H1 (cell line): ENCODE measurements around the gene RALGAPB. TPM values are rescaled to one million over a fixed set of nuclear protein-coding genes. Genes with fewer than 3 reads are reported as not detected.

Experiments used
- CTCF ChIA-PET: fragments of 300-600 bp; sonication (Branson Sonifier 250); formaldehyde crosslinking; loops from one replicate; lab custom pipeline; 2021; ENCODE audit not compliant: partially characterized antibody; lab: Charles Lee
- POLR2A ChIA-PET: fragments of 300-600 bp; sonication (Branson Sonifier 250); formaldehyde crosslinking; loops from one replicate; lab custom pipeline; 2021; ENCODE audit warnings: inconsistent platforms; ENCODE audit not compliant: partially characterized antibody; lab: Charles Lee
- DNase-seq, 2 experiments: peaks; one replicate each; pipeline versions ENCODE4 v3.0.0 to v3.0.0-alpha.2; 2010 to 2022; ENCODE audit warnings: low spot score in 2 of 2, low read depth in 1 of 2, mixed read lengths in 1 of 2
- FAIRE-seq: peaks from 2 replicates; lab custom pipeline; 2011; peaks lifted over from hg19 to GRCh38; lab: Jason Lieb, UNC
- H2AFZ ChIP-seq: 2 replicates; pipeline ENCODE4 v1.8.1; 2012; ENCODE audit warnings: low read length, inconsistent platforms
- H2AK5ac ChIP-seq: 2 replicates; pipeline ENCODE4 v1.6.1; 2013; ENCODE audit warnings: low read depth, low read length
- H2BK120ac ChIP-seq: replicated peaks from 2 replicates; pipeline ENCODE3; 2013; ENCODE audit warnings: low read depth, low read length, inconsistent platforms
- H2BK12ac ChIP-seq: 2 replicates; pipeline ENCODE4 v1.6.1; 2013; ENCODE audit warnings: low read depth, low read length
- H2BK15ac ChIP-seq: 2 replicates; pipeline ENCODE4 v1.6.1; 2013; ENCODE audit warnings: low read length
- H2BK20ac ChIP-seq: 2 replicates; pipeline ENCODE4 v1.6.1; 2013; ENCODE audit warnings: low read length
- H2BK5ac ChIP-seq: 2 replicates; pipeline ENCODE4 v1.6.1; 2013; ENCODE audit warnings: low read depth, low read length
- H3K14ac ChIP-seq: 2 replicates; pipeline ENCODE4 v1.6.1; 2013; ENCODE audit warnings: inconsistent platforms; ENCODE audit not compliant: insufficient read length
- H3K18ac ChIP-seq: 2 replicates; pipeline ENCODE4 v1.6.1; 2013; ENCODE audit warnings: low read length; ENCODE audit errors: extremely low read depth
- H3K23ac ChIP-seq: 2 replicates; pipeline ENCODE4 v1.6.1; 2013; ENCODE audit warnings: inconsistent platforms; ENCODE audit not compliant: insufficient read length
- H3K23me2 ChIP-seq: 2 replicates; pipeline ENCODE4 v1.6.1; 2013; ENCODE audit warnings: low read depth, low read length
- H3K27ac ChIP-seq: 2 replicates; pipeline ENCODE4 v1.6.1; 2011; ENCODE audit warnings: low read depth, low read length, inconsistent platforms
- H3K27me3 ChIP-seq, 4 experiments: replicated peaks in 1 of 4; 1 replicate in 1 of 4; 2 replicates in 3 of 4; pipeline versions ENCODE4 v1.6.1 to v1.8.1; 2011 to 2013; ENCODE audit warnings: low read length in 3 of 4, mild to moderate bottlenecking in 3 of 4, inconsistent platforms in 2 of 4, mixed read lengths in 2 of 4, moderate library complexity in 1 of 4; ENCODE audit not compliant: control insufficient read depth in 3 of 4, insufficient read depth in 3 of 4; ENCODE audit errors: extremely low read depth in 1 of 4
- H3K36me3 ChIP-seq, 4 experiments: 2 replicates each; pipeline versions ENCODE4 v1.6.1 to v1.8.1; 2011 to 2013; ENCODE audit warnings: mild to moderate bottlenecking in 4 of 4, low read length in 3 of 4, moderate library complexity in 2 of 4, control low read depth in 1 of 4, inconsistent platforms in 1 of 4; ENCODE audit not compliant: insufficient read depth in 4 of 4, control insufficient read depth in 2 of 4
- H3K4ac ChIP-seq: replicated peaks from 2 replicates; pipeline ENCODE3; 2013; ENCODE audit warnings: low read length, low read depth, mixed read lengths, inconsistent platforms; ENCODE audit not compliant: insufficient read length
- H3K4me1 ChIP-seq, 4 experiments: replicated peaks in 1 of 4; 1 replicate in 1 of 4; 2 replicates in 3 of 4; pipeline versions ENCODE4 v1.6.1 to v1.8.1; 2011 to 2013; ENCODE audit warnings: low read length in 3 of 4, inconsistent platforms in 2 of 4, mixed read lengths in 1 of 4; ENCODE audit not compliant: insufficient read depth in 4 of 4, control insufficient read depth in 3 of 4
- H3K4me2 ChIP-seq, 2 experiments: 2 replicates each; pipeline versions ENCODE4 v1.6.1 to v1.8.1; 2011 to 2013; ENCODE audit warnings: low read depth in 2 of 2, low read length in 2 of 2, control low read depth in 1 of 2, inconsistent platforms in 1 of 2, mild to moderate bottlenecking in 1 of 2; ENCODE audit not compliant: insufficient read depth in 1 of 2
- H3K4me3 ChIP-seq, 4 experiments: fragments of 200-600, 300-600 bp in 1 of 4; sonication (generic), shearing (Covaris generic), sonication (Bioruptor Twin) in 1 of 4; 2 replicates each; pipeline versions ENCODE4 v1.5.1 to v1.8.1; 2011 to 2016; ENCODE audit warnings: low read length in 4 of 4, low read depth in 3 of 4, control low read depth in 2 of 4, inconsistent platforms in 2 of 4, mild to moderate bottlenecking in 2 of 4, mixed read lengths in 1 of 4, moderate library complexity in 1 of 4; ENCODE audit not compliant: insufficient read depth in 2 of 4; ENCODE audit errors: extremely low read depth in 1 of 4
- H3K56ac ChIP-seq: replicated peaks from 2 replicates; pipeline ENCODE3; 2013; ENCODE audit warnings: low read depth, mild to moderate bottlenecking, mixed read lengths, low read length, inconsistent platforms; ENCODE audit not compliant: insufficient read length
- H3K79me1 ChIP-seq: 2 replicates; pipeline ENCODE4 v1.6.1; 2013; ENCODE audit warnings: low read depth, low read length, control low read depth
- H3K79me2 ChIP-seq, 2 experiments: 2 replicates each; pipeline versions ENCODE4 v1.6.1 to v1.8.1; 2012 to 2013; ENCODE audit warnings: low read length in 2 of 2, mild to moderate bottlenecking in 2 of 2, inconsistent platforms in 1 of 2; ENCODE audit not compliant: insufficient read depth in 2 of 2, control insufficient read depth in 1 of 2
- H3K9ac ChIP-seq, 4 experiments: replicated peaks in 1 of 4; 1 replicate in 1 of 4; 2 replicates in 3 of 4; pipeline versions ENCODE4 v1.6.1 to v1.8.1; 2011 to 2013; ENCODE audit warnings: low read depth in 3 of 4, low read length in 3 of 4, control low read depth in 2 of 4, mild to moderate bottlenecking in 2 of 4, moderate library complexity in 2 of 4, inconsistent platforms in 1 of 4; ENCODE audit errors: extremely low read depth in 1 of 4
- H3K9me3 ChIP-seq, 2 experiments: 2 replicates each; pipeline versions ENCODE4 v1.6.1 to v1.8.1; 2012 to 2013; ENCODE audit warnings: mild to moderate bottlenecking in 2 of 2, moderate library complexity in 2 of 2, control low read depth in 1 of 2, inconsistent platforms in 1 of 2, low read depth in 1 of 2, low read length in 1 of 2, mixed read lengths in 1 of 2; ENCODE audit not compliant: insufficient read depth in 2 of 2
- H4K20me1 ChIP-seq, 2 experiments: replicated peaks in 1 of 2; 2 replicates each; pipeline versions ENCODE3 to v1.8.1; 2011 to 2013; ENCODE audit warnings: inconsistent platforms in 2 of 2, low read length in 2 of 2, mild to moderate bottlenecking in 1 of 2; ENCODE audit not compliant: insufficient read depth in 2 of 2, control insufficient read depth in 1 of 2
- H4K5ac ChIP-seq: 2 replicates; pipeline ENCODE4 v1.6.1; 2013; ENCODE audit warnings: low read length, low read depth, mixed read lengths, inconsistent platforms; ENCODE audit not compliant: insufficient read length
- H4K8ac ChIP-seq: 2 replicates; pipeline ENCODE4 v1.8.0; 2013; ENCODE audit warnings: mild to moderate bottlenecking, moderate library complexity, low read length, inconsistent platforms; ENCODE audit not compliant: insufficient read depth; ENCODE audit errors: extremely low read depth
- H4K91ac ChIP-seq: replicated peaks from 2 replicates; pipeline ENCODE3; 2013; ENCODE audit warnings: low read length, mixed read lengths, inconsistent platforms; ENCODE audit not compliant: insufficient read length
- BRCA1 ChIP-seq: IDR thresholded peaks from 2 replicates; pipeline ENCODE4 v1.6.1; 2012; ENCODE audit warnings: low read depth, low read length, improper control_type of control experiment
- CHD2 ChIP-seq: IDR thresholded peaks from 2 replicates; pipeline ENCODE4 v1.6.1; 2012; ENCODE audit warnings: low read length, improper control_type of control experiment
- CTCF ChIP-seq, 3 experiments: IDR thresholded peaks; 1 replicate in 2 of 3; 2 replicates in 1 of 3; pipeline versions ENCODE4 v1.5.1 to v1.6.1; 2011; ENCODE audit warnings: low read length in 3 of 3, mild to moderate bottlenecking in 3 of 3, inconsistent platforms in 2 of 3, low read depth in 1 of 3, moderate library complexity in 1 of 3; ENCODE audit not compliant: insufficient read depth in 1 of 3; ENCODE audit errors: control extremely low read depth in 1 of 3
- EP300 ChIP-seq, 2 experiments: IDR thresholded peaks; 1 replicate in 1 of 2; 2 replicates in 1 of 2; pipeline ENCODE4 v1.6.1; 2011 to 2012; ENCODE audit warnings: low read depth in 2 of 2, low read length in 2 of 2, mild to moderate bottlenecking in 2 of 2, borderline replicate concordance in 1 of 2, inconsistent platforms in 1 of 2, moderate library complexity in 1 of 2
- FOSL1 ChIP-seq: IDR thresholded peaks from 2 replicates; pipeline ENCODE4 v1.6.1; 2011; ENCODE audit warnings: mild to moderate bottlenecking, low read depth, low read length, moderate library complexity; ENCODE audit not compliant: insufficient read depth
- JUND ChIP-seq: IDR thresholded peaks from 2 replicates; pipeline ENCODE4 v1.6.1; 2011; ENCODE audit warnings: mild to moderate bottlenecking, improper control_type of control experiment, low read length
- RFX5 ChIP-seq: IDR thresholded peaks from 2 replicates; pipeline ENCODE4 v1.6.1; 2011; ENCODE audit warnings: low read depth, low read length, improper control_type of control experiment, borderline replicate concordance
- SIN3A ChIP-seq, 2 experiments: IDR thresholded peaks in 1 of 2; conservative IDR thresholded peaks in 1 of 2; 2 replicates each; pipeline ENCODE4 v1.6.1; 2011 to 2012; ENCODE audit warnings: low read length in 2 of 2, improper control_type of control experiment in 1 of 2, low read depth in 1 of 2, mild to moderate bottlenecking in 1 of 2
- SIRT6 ChIP-seq: IDR thresholded peaks from one replicate; pipeline ENCODE4 v1.7.1; 2012; ENCODE audit warnings: low read length, inconsistent platforms
- TBP ChIP-seq: IDR thresholded peaks from 2 replicates; pipeline ENCODE4 v1.6.1; 2011; ENCODE audit warnings: low read depth, low read length, improper control_type of control experiment
- WGBS, 2 experiments: shearing (Covaris generic) in 1 of 2; methylation state at CpG; one replicate each; pipeline versions ENCODE4 v1.1.6 to v1.1.7; 2013 to 2015; ENCODE audit warnings: low lambda C conversion rate in 2 of 2, mixed read lengths in 2 of 2, inconsistent platforms in 1 of 2, low coverage in 1 of 2, missing lambda C conversion rate in 1 of 2; ENCODE audit not compliant: insufficient replicate concordance in 2 of 2, insufficient coverage in 1 of 2, insufficient read length in 1 of 2; ENCODE audit errors: extremely low coverage in 1 of 2, missing lambda C conversion rate in 1 of 2; 5-methylcytosine and 5-hydroxymethylcytosine counted together
- polyA plus RNA-seq, 7 experiments: library from polyadenylated mRNA; depleted of rRNA in 3 of 7; stranded (reverse) in 5 of 7; unstranded in 2 of 7; fragments of >200 nt in 5 of 7; fragments of 200-250 nt in 2 of 7; gene quantifications; 1 replicate in 5 of 7; 2 replicates in 1 of 7; 4 replicates in 1 of 7; pipeline versions ENCODE4 v1.2.1 to v1.2.3, GENCODE V29; 2011 to 2013; ENCODE audit warnings: missing spikeins in 2 of 7, mixed read lengths in 2 of 7
- total RNA-seq: library from RNA; stranded (reverse); fragmentation: NEBNext Ultra II Directional; extraction: Animal tissue kit (Norgen Biotek cat#: 25700); gene quantifications from 2 replicates; pipeline ENCODE4 v1.2.1, GENCODE V29; 2021

RALGAPB gene
- total and polyA plus RNA-seq, 2 of the 8 experiments (the other 6 are each of a cell fraction or from before 2014, with no cell fraction given), result 10.6 to 35.1 TPM

GRCh38 chr20:38558596-38559360, 86.1 kb downstream of the RALGAPB start:
- H3K9ac ChIP-seq, result no peak overlapping the region
- no peak overlapping the region for H3K4me3 ChIP-seq
- H3K79me2 ChIP-seq, result no peaks in the 10 kb centered on the region
- ChIA-PET CTCF (no interaction called here), POLR2A (no interaction called here)
- no peak overlapping the region for H2AK5ac ChIP-seq
- no peak for DNase-seq
- no peak overlapping the region for H3K4me2 ChIP-seq
- peak; percentile 57 for FAIRE-seq
- H3K79me1 ChIP-seq, result no peaks in the 10 kb centered on the region
- H3K27ac ChIP-seq, result no peak overlapping the region
- H3K9me3 ChIP-seq, result no peaks in the 10 kb centered on the region
- no peak overlapping the region for H4K91ac ChIP-seq
- no peaks in the 10 kb centered on the region for H3K4me1 ChIP-seq
- peaks cover 0 to 2% of the 10 kb centered on the region in 2 experiments for H4K20me1 ChIP-seq
- 83% methylated on average over 3 of the region's 3 CpGs; no CpG with 5 or more reads in 1 of the 2 experiments for WGBS, 2 experiments
- H3K23me2 ChIP-seq, result no peaks in the 10 kb centered on the region
- no peak overlapping the region for H3K56ac ChIP-seq
- no peak overlapping the region for H2AFZ ChIP-seq
- H2BK15ac ChIP-seq, result no peak overlapping the region
- no peak overlapping the region for H2BK120ac ChIP-seq
- no peak overlapping the region for H3K14ac ChIP-seq
- no peak overlapping the region for H2BK12ac ChIP-seq
- no peak overlapping the region for H3K18ac ChIP-seq
- H4K5ac ChIP-seq, result no peak overlapping the region
- no peak overlapping the region for H3K23ac ChIP-seq
- no peak overlapping the region for H4K8ac ChIP-seq
- peaks cover 0 to 21% (median 8%) of the 10 kb centered on the region in 4 experiments; a peak in 7 of 8 replicates for H3K36me3 ChIP-seq
- no peak overlapping the region for H2BK20ac ChIP-seq
- no peak overlapping the region for H2BK5ac ChIP-seq
- no peaks in the 10 kb centered on the region for H3K27me3 ChIP-seq
- H3K4ac ChIP-seq, result no peak overlapping the region
- no peak for TF ChIP-seq BRCA1
- no peak for TF ChIP-seq EP300 (IDR thresholded peaks at IDR 0.05; ENCODE audit: borderline replicate concordance in 1 of 2, low read depth in 2 of 2, low read length in 2 of 2)
- no peak for TF ChIP-seq CHD2
- no peak for TF ChIP-seq CTCF (IDR thresholded peaks at IDR 0.05; ENCODE audit: control extremely low read depth in 1 of 3, insufficient read depth in 1 of 3, low read depth in 1 of 3, low read length in 3 of 3)
- no peak for TF ChIP-seq SIN3A (conservative IDR thresholded peaks at IDR 0.05 in 1 of 2, IDR thresholded peaks at IDR 0.05 in 1 of 2; ENCODE audit: low read depth in 1 of 2, low read length in 2 of 2)
- no peak for TF ChIP-seq FOSL1
- TF ChIP-seq JUND, result no peak
- TF ChIP-seq RFX5, result no peak
- no peak for TF ChIP-seq TBP
- TF ChIP-seq SIRT6, result no peak
